ENCODE results near the gene DPH5.
"Not testable (repeated sequence)": the region's sequence is repeated elsewhere in the genome, so short reads cannot be mapped to it uniquely, and the experiment has no call there.

Gene DPH5

DNA sequence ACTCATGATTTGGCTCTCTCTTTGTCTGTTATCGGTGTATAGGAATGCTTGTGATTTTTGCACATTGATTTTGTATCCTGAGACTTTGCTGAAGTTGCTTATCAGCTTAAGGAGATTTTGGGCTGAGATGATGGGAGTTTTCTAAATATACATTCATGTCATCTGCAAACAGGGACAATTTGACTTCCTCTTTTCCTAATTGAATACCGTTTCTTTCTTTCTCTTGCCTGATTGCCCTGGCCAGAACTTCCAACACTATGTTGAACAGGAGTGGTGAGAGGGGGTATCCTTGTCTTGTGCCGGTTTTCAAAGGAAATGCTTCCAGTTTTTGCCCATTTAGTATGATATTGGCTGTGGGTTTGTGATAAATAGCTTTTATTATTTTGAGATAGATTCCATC, 79.5 kb downstream of the DPH5 start:
- in situ Hi-C loops (cut with MboI; ENCODE audit: low sequenced_read_pairs) = not testable (repeated sequence)

DNA sequence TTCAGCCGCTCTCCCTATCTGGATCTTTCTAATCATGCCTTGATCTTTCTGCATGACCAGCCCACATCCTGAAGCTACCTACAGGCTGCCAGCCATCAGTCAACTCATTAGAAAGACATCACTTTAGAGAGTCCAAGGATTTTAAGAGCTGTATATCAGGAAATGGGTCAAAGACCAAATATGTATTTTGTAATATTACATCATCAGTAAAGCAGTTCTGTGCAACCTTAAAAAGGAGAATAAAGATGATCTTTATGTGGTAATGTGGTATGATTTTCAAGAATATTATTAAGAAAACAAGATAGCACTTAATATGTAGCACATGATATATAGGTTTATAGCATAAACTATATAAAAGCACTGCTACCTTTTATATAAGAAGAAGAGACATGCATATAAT, 82.1 kb downstream of the DPH5 start:
- in situ Hi-C loops (cut with MboI; ENCODE audit: low sequenced_read_pairs) = no loop called here

DNA sequence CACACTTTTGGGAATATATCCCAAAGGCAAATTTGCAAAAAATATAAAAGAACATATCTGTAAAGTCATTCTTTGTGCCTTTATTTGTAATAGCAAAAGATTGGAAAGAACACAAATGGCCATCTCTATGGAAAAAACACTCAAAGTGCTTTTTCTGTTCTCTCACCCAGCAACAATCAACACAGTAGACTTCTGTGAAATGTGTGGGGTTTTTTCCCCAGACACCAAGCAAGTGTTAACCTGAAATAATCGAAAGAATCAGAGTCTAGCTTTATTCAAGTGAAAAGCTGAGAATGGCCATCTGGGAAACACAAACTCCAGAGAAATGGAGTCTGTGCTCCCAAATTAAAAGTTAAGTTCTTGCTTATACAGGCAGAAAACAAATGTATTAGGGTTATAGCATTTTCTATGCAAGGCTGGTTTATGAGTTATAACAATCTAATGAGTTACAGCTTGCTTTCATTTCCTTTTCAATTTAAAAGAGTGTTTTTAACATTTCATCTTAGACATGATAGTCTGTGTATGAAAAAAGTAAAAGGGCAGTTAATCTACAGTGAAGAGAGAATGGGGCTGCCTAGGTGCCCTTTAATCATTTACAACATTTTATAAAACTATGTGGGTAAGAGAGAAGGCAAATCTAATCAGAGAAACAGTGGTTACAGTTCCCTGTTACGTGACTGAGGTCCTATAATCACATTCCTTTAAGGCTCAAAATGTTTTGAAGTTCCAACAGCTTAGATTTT, 83.1 kb downstream of the DPH5 start:
- in situ Hi-C loops (cut with MboI; ENCODE audit: low sequenced_read_pairs) = no loop called here

DNA sequence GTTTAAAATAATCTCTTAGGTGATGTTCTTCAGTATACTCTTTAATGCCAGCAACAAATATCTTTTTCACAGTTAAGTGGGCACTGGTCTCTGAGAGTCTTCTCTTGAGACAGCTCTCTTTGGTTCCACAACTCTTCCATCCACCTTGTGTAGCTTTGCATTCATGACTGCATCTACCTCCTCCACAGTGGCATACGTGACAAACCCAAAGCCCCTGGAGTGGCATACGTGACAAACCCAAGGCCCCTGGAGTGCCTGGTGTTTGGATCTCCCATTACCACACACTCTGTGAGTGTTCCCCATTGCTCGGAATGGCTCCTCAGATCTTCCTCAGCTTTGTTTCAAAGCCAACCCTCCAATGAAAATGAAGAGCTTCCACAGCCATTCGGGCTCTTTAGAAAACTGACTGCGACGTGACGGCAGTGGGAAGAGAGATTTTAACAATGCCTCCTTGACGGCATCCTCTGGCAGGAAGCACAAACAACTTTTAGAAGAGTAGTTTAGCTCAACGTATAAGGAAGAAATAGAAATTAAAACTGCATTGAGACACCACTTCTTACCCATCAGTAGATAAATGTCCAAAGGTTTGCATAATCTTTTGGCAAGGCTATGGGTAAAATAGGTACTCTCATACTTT, 83.9 kb downstream of the DPH5 start:
- in situ Hi-C loops (cut with MboI; ENCODE audit: low sequenced_read_pairs) = no loop called here

DNA sequence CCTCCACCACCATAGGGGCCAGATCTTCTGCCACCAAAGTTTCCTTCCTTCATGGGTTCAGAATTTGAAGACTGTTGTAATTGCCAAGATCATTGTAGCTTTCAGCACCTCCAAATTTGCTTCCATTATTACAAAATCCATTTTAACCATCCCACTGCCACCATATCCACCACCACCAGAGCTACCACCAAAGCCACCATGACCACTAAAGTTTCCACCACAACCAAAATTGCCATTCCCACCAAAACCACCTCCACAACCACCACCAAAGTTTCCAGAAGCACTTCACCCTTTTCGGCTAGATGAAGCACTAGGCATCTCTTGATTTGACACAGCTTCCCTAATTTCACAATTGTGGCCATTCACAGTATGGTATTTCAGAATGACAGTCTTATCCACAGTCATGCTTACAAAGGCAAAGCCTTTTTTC, 84.5 kb downstream of the DPH5 start:
- in situ Hi-C loops (cut with MboI; ENCODE audit: low sequenced_read_pairs) = no loop called here

Measured in HL-60/S4 treated with phorbol 12-myristate 13-acetate at 8.2 ng/mL for 4 days and 3 days (cell line).